ENCODE results near the gene RAB4A.

The RAB4A gene

DNA sequence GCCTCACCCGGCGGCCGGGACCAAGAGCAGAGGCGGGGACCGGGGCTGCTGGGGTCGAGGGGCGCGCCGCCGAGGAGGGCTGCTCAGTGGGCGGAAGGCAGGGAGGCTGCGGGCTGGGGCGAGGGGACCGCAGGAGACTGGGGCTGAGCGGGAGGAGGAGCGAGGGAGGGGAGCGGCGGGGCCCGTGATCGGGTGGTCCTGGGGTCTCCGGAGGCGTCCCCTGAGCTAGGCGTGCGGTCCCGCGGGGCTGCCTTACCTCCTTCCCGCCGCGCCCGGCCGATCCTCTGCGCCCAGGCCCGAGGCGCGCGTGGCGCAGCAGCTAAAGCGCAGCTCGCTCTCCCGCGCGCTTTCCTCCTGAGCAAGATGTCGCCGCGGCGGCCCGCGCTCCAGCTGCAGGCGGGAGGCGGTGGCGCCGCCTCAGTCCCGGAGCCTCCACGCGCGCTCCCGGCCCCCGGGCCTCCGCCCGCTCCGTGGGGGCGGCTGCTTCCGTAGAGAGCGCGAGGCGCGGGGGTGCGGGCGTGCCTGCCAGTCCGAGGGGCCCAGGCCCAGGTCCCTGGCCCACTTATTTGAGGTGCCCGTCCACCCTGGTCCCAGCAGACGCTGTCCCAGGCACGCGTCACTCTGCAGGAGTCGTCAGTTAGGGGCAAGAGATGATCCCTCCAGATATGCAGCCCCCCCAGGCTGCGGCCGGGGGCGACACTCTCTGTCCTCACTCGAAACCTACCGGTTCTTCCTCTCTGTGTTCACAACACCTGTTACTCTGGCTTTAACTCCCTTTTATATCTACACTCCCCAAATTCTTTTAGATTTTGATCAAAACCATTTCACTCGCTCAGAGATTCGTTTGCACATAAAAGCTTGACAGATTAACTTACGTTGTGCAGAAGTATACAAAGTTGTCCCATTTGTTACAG, 72.0 kb downstream of the RAB4A start, which contains the start of gene CCSAP:
TSS of gene CCSAP (minus strand) at position 392 of the 914 bp plus-strand sequence. CDS start 582 bp downstream, outside the sequence.
- H3K27ac ChIP-seq (ENCODE audit: extremely low read depth, low read depth, low read length), result peak within 1 kb of the TSS; percentile 91
- no peaks in the 10 kb centered on the region for H3K36me3 ChIP-seq (ENCODE audit: control insufficient read depth in 2 of 2, insufficient read depth in 1 of 2, low read length in 2 of 2)
- no peaks in the 10 kb centered on the region for H3K9me3 ChIP-seq (ENCODE audit: control insufficient read depth, insufficient read depth, low read depth, low read length)
- peak within 1 kb of the TSS; percentile 72 for H3K4me3 ChIP-seq (ENCODE audit: low read depth, low read length)
- H3K4me1 ChIP-seq (ENCODE audit: control insufficient read depth, insufficient read depth, low read length), result peaks cover 19% of the 10 kb centered on the region
- ChIA-PET POLR2A (interaction anchor here (0.5 to 1.4 kb wide), 5 partner anchors 12 to 192 kb away, joined by 3 to 6 read pairs (median 3); partner anchors contain the start of genes NUP133 and RAB4A), CTCF (interaction anchor here (0.7 to 1.5 kb wide), 3 partner anchors 29 to 165 kb away, joined by 3 to 5 read pairs (median 3); partner anchors contain the start of gene NUP133)
- TF ChIP-seq ZNF138 (tag by site-specific recombination; IDR thresholded peaks at IDR 0.05; ENCODE audit: borderline replicate concordance) (peak; percentile 79; the same call in 1 of the 2 replicates), ZNF530 (tag by site-specific recombination; IDR thresholded peaks at IDR 0.05; ENCODE audit: low read depth) (no peak), GFI1B (tag by site-specific recombination; IDR thresholded peaks at IDR 0.05) (no peak), ZFP3 (tag by site-specific recombination; IDR thresholded peaks at IDR 0.05; ENCODE audit: low read depth) (no peak), ZNF16 (tag by site-specific recombination; IDR thresholded peaks at IDR 0.05; ENCODE audit: low read depth) (no peak), FEZF1 (tag by site-specific recombination; IDR thresholded peaks at IDR 0.05) (no peak), ZNF223 (tag by site-specific recombination; IDR thresholded peaks at IDR 0.05) (0 out of 2 replicates have a peak, but pooled peaks have one; percentile 20), ZNF132 (tag by site-specific recombination; IDR thresholded peaks at IDR 0.05; ENCODE audit: borderline replicate concordance) (no peak), ZNF660 (tag by site-specific recombination; IDR thresholded peaks at IDR 0.05) (peak; percentile 90), ZNF585B (tag by site-specific recombination; IDR thresholded peaks at IDR 0.05) (peak; percentile 27; the same call in 1 of the 2 replicates), ZNF629 (tag by site-specific recombination; IDR thresholded peaks at IDR 0.05) (no peak), ZNF596 (tag by site-specific recombination; IDR thresholded peaks at IDR 0.05) (peak; percentile 58), ZNF548 (tag by site-specific recombination; IDR thresholded peaks at IDR 0.05) (no peak), ZNF433 (tag by site-specific recombination; IDR thresholded peaks at IDR 0.05; ENCODE audit: low read depth) (no peak), RBAK (tag by site-specific recombination; IDR thresholded peaks at IDR 0.05) (no peak), BCL11B (tag by site-specific recombination; IDR thresholded peaks at IDR 0.05; ENCODE audit: low read depth) (peak; percentile 27; the same call in 1 of the 2 replicates), ZNF366 (tag by site-specific recombination; conservative IDR thresholded peaks at IDR 0.05) (0 out of 2 replicates have a peak, but pooled peaks have one; percentile 25), ZNF2 (tag by site-specific recombination; IDR thresholded peaks at IDR 0.05) (0 out of 2 replicates have a peak, but pooled peaks have one; percentile 15), IKZF3 (tag by site-specific recombination; IDR thresholded peaks at IDR 0.05) (peak; percentile 79), ZNF214 (tag by site-specific recombination; IDR thresholded peaks at IDR 0.05; ENCODE audit: borderline replicate concordance) (no peak), ZNF76 (tag by site-specific recombination; IDR thresholded peaks at IDR 0.05; ENCODE audit: borderline replicate concordance, low read depth) (peak; percentile 74), ZNF341 (tag by site-specific recombination; IDR thresholded peaks at IDR 0.05; ENCODE audit: low read depth) (peak; percentile 76), SP7 (tag by site-specific recombination; IDR thresholded peaks at IDR 0.05) (peak; percentile 80)
- TF ChIP-seq, protein P1, sequence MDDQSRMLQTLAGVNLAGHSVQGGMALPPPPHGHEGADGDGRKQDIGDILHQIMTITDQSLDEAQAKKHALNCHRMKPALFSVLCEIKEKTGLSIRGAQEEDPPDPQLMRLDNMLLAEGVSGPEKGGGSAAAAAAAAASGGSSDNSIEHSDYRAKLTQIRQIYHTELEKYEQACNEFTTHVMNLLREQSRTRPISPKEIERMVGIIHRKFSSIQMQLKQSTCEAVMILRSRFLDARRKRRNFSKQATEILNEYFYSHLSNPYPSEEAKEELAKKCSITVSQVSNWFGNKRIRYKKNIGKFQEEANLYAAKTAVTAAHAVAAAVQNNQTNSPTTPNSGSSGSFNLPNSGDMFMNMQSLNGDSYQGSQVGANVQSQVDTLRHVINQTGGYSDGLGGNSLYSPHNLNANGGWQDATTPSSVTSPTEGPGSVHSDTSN (CRISPR knock-in tag; IDR thresholded peaks at IDR 0.05), result peak; percentile 37
- TF ChIP-seq, protein P2, sequence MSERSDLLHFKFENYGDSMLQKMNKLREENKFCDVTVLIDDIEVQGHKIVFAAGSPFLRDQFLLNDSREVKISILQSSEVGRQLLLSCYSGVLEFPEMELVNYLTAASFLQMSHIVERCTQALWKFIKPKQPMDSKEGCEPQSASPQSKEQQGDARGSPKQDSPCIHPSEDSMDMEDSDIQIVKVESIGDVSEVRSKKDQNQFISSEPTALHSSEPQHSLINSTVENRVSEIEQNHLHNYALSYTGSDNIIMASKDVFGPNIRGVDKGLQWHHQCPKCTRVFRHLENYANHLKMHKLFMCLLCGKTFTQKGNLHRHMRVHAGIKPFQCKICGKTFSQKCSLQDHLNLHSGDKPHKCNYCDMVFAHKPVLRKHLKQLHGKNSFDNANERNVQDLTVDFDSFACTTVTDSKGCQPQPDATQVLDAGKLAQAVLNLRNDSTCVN (tag by site-specific recombination; optimal IDR thresholded peaks at IDR 0.05), result peak; percentile 99
- TF ChIP-seq, protein P3, sequence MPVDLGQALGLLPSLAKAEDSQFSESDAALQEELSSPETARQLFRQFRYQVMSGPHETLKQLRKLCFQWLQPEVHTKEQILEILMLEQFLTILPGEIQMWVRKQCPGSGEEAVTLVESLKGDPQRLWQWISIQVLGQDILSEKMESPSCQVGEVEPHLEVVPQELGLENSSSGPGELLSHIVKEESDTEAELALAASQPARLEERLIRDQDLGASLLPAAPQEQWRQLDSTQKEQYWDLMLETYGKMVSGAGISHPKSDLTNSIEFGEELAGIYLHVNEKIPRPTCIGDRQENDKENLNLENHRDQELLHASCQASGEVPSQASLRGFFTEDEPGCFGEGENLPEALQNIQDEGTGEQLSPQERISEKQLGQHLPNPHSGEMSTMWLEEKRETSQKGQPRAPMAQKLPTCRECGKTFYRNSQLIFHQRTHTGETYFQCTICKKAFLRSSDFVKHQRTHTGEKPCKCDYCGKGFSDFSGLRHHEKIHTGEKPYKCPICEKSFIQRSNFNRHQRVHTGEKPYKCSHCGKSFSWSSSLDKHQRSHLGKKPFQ (tag by site-specific recombination; IDR thresholded peaks at IDR 0.05), result no peak
- TF ChIP-seq, protein P4, sequence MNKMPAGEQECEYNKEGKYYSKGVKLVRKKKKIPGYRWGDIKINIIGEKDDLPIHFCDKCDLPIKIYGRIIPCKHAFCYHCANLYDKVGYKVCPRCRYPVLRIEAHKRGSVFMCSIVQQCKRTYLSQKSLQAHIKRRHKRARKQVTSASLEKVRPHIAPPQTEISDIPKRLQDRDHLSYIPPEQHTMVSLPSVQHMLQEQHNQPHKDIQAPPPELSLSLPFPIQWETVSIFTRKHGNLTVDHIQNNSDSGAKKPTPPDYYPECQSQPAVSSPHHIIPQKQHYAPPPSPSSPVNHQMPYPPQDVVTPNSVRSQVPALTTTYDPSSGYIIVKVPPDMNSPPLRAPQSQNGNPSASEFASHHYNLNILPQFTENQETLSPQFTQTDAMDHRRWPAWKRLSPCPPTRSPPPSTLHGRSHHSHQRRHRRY (tag by site-specific recombination; IDR thresholded peaks at IDR 0.05), result no peak
- TF ChIP-seq, protein P5, sequence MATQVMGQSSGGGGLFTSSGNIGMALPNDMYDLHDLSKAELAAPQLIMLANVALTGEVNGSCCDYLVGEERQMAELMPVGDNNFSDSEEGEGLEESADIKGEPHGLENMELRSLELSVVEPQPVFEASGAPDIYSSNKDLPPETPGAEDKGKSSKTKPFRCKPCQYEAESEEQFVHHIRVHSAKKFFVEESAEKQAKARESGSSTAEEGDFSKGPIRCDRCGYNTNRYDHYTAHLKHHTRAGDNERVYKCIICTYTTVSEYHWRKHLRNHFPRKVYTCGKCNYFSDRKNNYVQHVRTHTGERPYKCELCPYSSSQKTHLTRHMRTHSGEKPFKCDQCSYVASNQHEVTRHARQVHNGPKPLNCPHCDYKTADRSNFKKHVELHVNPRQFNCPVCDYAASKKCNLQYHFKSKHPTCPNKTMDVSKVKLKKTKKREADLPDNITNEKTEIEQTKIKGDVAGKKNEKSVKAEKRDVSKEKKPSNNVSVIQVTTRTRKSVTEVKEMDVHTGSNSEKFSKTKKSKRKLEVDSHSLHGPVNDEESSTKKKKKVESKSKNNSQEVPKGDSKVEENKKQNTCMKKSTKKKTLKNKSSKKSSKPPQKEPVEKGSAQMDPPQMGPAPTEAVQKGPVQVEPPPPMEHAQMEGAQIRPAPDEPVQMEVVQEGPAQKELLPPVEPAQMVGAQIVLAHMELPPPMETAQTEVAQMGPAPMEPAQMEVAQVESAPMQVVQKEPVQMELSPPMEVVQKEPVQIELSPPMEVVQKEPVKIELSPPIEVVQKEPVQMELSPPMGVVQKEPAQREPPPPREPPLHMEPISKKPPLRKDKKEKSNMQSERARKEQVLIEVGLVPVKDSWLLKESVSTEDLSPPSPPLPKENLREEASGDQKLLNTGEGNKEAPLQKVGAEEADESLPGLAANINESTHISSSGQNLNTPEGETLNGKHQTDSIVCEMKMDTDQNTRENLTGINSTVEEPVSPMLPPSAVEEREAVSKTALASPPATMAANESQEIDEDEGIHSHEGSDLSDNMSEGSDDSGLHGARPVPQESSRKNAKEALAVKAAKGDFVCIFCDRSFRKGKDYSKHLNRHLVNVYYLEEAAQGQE (tag by site-specific recombination; IDR thresholded peaks at IDR 0.05), result peak; percentile 28; the same call in 1 of the 2 replicates

All from HEK293 (cell line).